ENCODE results near the gene TLE3. TPM values are rescaled to one million over a fixed set of nuclear protein-coding genes. Genes with fewer than 3 reads are reported as not detected.

TLE3 gene
- total and polyA plus RNA-seq, 2 of the 13 experiments (the other 11 are each of a cell fraction or from before 2014, with no cell fraction given) = 11.9 to 13.8 TPM

DNA sequence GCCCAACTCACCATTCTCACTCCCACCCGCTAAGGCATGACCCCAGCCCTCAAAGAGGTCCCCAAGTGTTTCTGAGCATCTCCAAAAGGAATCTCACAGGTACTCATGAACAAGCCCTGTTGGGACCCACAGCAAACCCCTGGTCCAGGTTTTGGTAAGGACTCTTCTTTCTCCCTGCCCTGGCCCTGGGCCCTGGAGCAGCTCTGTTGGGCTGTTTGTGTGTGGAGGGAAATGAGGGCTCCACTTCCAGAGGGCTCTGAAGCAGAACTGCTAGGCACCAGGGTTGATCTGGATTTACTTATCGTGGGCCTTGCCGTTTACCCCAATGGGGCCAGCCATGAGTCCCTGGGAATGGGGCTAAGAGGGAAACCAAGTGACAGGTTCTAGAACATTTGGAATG, 92.9 kb downstream of the TLE3 start:
- no TSS peak for BruUV-seq (replicated peaks)
- no peak for FAIRE-seq
- CTCF ChIA-PET (ENCODE audit: low intra/inter-chr PET ratio, low total read pairs) = no interaction called here

More for the DNA sequence above, 92.9 kb downstream of the TLE3 start:
- no CpG with 5 or more reads among the region's 3 CpGs for WGBS (ENCODE audit: low lambda C conversion rate)
- intact Hi-C loops (cut with micrococcal nuclease; ENCODE audit: unreplicated experiment) (no loop called here), in situ Hi-C loops (cut with HindIII; ENCODE audit: extremely low pct_ligation_motif_present, low pct_unique_long_range_greater_than_20kb) (no loop called here)
- Histone ChIP-seq H3K79me2 (ENCODE audit: insufficient read depth, low read length) (no peaks in the 10 kb centered on the region), H3K4me3 (replicated peaks in 1 of 3; ENCODE audit: insufficient read depth in 1 of 3, low read depth in 2 of 3, low read length in 3 of 3) (no peak overlapping the region), H3K4me1 (ENCODE audit: insufficient read depth, low read length) (no peaks in the 10 kb centered on the region), H3K36me3 (replicated peaks in 1 of 2; ENCODE audit: control insufficient read depth in 1 of 2, insufficient read depth in 2 of 2, low read length in 2 of 2) (no peaks in the 10 kb centered on the region), H3K9me3 (ENCODE audit: low read length) (no peaks in the 10 kb centered on the region), H4K20me1 (ENCODE audit: insufficient read depth, low read length) (no peaks in the 10 kb centered on the region), H2AFZ (ENCODE audit: low read length) (no peak overlapping the region), H3K27me3 (ENCODE audit: control insufficient read depth in 1 of 2, insufficient read depth in 2 of 2, low read length in 2 of 2) (peaks cover 1 to 41% of the 10 kb centered on the region in 2 experiments; a peak in 4 of 5 replicates), H3K9ac (ENCODE audit: insufficient read depth, low read depth, low read length) (no peak overlapping the region), H3K4me2 (ENCODE audit: low read depth, low read length) (no peak overlapping the region), H3K27ac (ENCODE audit: extremely low read length, insufficient read depth, low read length) (no peak overlapping the region)
- DNase-seq (ENCODE audit: low spot score) (no peak), ATAC-seq (no peak)
- TF ChIP-seq CENPX (CRISPR knock-in tag; IDR thresholded peaks at IDR 0.05) (no peak), CAMTA2 (CRISPR knock-in tag; IDR thresholded peaks at IDR 0.05; ENCODE audit: borderline replicate concordance) (no peak), HMGA1 (CRISPR knock-in tag; conservative IDR thresholded peaks at IDR 0.05) (no peak), BCL6 (CRISPR knock-in tag; IDR thresholded peaks at IDR 0.05) (no peak), YEATS2 (CRISPR knock-in tag; IDR thresholded peaks at IDR 0.05; ENCODE audit: borderline replicate concordance) (no peak), YY1 (IDR thresholded peaks at IDR 0.05; ENCODE audit: insufficient read depth, insufficient replicate concordance, low read depth, low read length) (no peak), MED8 (CRISPR knock-in tag; IDR thresholded peaks at IDR 0.05; ENCODE audit: insufficient replicate concordance) (no peak), HOXA9 (CRISPR knock-in tag; IDR thresholded peaks at IDR 0.05; ENCODE audit: borderline replicate concordance) (no peak), RELA (CRISPR knock-in tag; IDR thresholded peaks at IDR 0.05) (no peak), ZNF589 (CRISPR knock-in tag; conservative IDR thresholded peaks at IDR 0.05) (no peak), ZSCAN29 (CRISPR knock-in tag; conservative IDR thresholded peaks at IDR 0.05) (no peak), NFE2 (CRISPR knock-in tag; IDR thresholded peaks at IDR 0.05) (no peak), FOXK1 (CRISPR knock-in tag; IDR thresholded peaks at IDR 0.05; ENCODE audit: borderline replicate concordance, low read depth) (no peak), FOXK2 (IDR thresholded peaks at IDR 0.05) (no peak)
- TF ChIP-seq, protein P1, sequence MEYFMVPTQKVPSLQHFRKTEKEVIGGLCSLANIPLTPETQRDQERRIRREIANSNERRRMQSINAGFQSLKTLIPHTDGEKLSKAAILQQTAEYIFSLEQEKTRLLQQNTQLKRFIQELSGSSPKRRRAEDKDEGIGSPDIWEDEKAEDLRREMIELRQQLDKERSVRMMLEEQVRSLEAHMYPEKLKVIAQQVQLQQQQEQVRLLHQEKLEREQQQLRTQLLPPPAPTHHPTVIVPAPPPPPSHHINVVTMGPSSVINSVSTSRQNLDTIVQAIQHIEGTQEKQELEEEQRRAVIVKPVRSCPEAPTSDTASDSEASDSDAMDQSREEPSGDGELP (IDR thresholded peaks at IDR 0.05; ENCODE audit: borderline replicate concordance, low read depth) = no peak
- TF ChIP-seq, protein P2, sequence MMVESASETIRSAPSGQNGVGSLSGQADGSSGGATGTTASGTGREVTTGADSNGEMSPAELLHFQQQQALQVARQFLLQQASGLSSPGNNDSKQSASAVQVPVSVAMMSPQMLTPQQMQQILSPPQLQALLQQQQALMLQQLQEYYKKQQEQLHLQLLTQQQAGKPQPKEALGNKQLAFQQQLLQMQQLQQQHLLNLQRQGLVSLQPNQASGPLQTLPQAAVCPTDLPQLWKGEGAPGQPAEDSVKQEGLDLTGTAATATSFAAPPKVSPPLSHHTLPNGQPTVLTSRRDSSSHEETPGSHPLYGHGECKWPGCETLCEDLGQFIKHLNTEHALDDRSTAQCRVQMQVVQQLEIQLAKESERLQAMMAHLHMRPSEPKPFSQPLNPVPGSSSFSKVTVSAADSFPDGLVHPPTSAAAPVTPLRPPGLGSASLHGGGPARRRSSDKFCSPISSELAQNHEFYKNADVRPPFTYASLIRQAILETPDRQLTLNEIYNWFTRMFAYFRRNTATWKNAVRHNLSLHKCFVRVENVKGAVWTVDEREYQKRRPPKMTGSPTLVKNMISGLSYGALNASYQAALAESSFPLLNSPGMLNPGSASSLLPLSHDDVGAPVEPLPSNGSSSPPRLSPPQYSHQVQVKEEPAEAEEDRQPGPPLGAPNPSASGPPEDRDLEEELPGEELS (CRISPR knock-in tag; IDR thresholded peaks at IDR 0.05) = no peak
- TF ChIP-seq, protein P3, sequence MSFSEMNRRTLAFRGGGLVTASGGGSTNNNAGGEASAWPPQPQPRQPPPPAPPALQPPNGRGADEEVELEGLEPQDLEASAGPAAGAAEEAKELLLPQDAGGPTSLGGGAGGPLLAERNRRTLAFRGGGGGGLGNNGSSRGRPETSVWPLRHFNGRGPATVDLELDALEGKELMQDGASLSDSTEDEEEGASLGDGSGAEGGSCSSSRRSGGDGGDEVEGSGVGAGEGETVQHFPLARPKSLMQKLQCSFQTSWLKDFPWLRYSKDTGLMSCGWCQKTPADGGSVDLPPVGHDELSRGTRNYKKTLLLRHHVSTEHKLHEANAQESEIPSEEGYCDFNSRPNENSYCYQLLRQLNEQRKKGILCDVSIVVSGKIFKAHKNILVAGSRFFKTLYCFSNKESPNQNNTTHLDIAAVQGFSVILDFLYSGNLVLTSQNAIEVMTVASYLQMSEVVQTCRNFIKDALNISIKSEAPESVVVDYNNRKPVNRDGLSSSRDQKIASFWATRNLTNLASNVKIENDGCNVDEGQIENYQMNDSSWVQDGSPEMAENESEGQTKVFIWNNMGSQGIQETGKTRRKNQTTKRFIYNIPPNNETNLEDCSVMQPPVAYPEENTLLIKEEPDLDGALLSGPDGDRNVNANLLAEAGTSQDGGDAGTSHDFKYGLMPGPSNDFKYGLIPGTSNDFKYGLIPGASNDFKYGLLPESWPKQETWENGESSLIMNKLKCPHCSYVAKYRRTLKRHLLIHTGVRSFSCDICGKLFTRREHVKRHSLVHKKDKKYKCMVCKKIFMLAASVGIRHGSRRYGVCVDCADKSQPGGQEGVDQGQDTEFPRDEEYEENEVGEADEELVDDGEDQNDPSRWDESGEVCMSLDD (CRISPR knock-in tag; IDR thresholded peaks at IDR 0.05; ENCODE audit: borderline replicate concordance) = no peak
- POLR2A ChIA-PET = no interaction called here
